Bone marrow (tissue), 2 donors: Measurements from ENCODE around the gene SH3RF2.
"Not testable (repeated sequence)": the region's sequence is repeated elsewhere in the genome, so short reads cannot be mapped to it uniquely, and the experiment has no call there.

Experiments
- DNase-seq, 2 donors: peaks; one replicate each; lab custom pipeline; 2025; lab: John Stamatoyannopoulos, UW

Gene SH3RF2

GRCh38 chr5:146007989-146008388 lies 71.6 kb downstream of the SH3RF2 start:
- no peak for DNase-seq

GRCh38 chr5:146009020-146009419 lies 72.6 kb downstream of the SH3RF2 start:
- no peak for DNase-seq

DNA sequence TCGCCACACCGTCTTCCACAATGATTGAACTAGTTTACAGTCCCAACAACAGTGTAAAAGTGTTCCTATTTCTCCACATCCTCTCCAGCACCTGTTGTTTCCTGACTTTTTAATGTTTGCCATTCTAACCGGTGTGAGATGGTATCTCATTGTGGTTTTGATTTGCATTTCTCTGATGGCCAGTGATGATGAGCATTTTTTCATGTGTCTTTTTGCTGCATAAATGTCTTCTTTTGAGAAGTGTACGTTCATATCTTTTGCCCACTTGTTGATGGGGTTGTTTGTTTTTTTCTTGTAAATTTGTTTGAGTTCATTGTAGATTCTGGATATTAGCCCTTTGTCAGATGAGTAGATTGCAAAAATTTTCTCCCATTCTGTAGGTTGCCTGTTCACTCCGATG lies 74.1 kb downstream of the SH3RF2 start:
- DNase-seq: not testable (repeated sequence)

- DNase-seq: no peak
Observed at GRCh38 chr5:146013761-146014160, 77.4 kb downstream of the SH3RF2 start.

GRCh38 chr5:146015001-146015400 lies 78.6 kb downstream of the SH3RF2 start:
- no peak for DNase-seq

DNA sequence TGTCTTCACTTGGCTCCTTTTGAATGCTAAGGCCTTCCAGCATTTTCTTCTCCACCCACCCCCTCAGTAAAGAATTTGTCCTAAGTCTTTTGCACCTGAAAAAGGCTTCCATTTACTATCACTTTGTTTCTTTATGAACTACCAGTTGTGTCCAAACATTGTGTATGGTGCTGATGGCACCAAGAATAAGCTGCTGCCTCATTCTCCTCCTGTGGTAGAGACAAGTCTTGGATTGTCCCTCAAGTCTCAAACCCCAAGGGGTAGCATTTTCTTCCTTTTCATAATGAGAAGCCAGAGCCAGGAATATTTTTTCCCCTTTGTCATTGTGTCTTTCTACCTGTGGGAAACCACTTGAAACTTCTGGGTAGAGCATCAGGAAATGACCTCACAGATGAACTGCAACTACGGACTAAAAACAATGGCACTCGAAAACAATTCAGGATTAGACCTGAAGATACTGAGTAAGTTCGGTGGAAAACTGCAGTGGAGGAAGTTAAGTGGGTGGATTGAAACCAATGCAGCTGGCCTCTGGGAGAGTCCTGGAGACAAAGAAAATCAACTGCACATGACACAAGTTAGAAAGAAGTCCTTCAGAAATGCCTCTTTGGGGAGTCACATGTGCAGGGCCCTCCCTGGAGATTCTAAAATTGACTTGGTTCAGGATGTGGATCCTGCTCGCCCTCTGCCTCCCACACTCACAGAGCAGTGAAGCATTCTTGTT lies 80.5 kb downstream of the SH3RF2 start:
- DNase-seq: no peak

DNA sequence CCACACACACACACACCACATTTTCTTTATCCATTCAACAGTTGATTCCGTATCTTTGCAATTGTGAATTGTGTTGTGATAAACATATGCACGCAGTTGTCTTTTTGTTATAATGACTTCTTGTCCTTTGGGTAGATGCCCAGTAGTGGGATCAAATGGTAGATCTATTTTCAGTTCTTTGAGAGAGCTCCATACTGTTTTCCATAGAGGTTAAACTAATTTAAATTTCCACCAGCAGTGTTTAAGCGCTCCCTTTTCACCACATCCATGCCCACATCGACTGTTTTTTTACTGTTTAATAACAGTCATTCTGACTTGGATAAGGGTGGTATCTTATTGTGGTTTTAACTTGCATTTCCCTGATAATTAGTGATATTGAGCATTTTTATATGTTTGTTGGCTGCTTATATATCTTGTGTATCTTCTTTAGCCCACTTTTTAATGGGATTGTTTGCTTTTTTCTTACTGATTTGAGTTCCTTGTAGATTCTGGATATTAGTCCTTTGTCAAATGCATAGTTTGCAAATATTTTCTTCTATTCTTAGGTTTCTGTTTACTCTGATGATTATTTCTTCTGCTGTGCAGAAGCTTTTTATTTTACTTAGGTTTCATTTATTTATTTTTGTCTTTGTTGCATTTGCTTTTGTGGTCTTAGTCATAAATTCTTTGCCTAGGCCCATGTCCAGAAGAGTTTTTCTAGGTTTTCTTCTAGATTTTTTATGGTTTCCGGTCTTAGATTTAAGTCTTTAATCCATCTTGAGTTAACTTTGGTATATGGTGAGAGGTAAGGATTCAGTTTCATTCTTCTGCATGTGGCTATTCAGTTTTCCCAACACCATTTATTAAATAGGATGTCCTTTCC lies 82.4 kb downstream of the SH3RF2 start:
- DNase-seq: no peak

GRCh38 chr5:146020100-146020499 lies 83.7 kb downstream of the SH3RF2 start:
- DNase-seq: no peak

- DNase-seq: no peak
Observed at GRCh38 chr5:146024034-146024433, 87.7 kb downstream of the SH3RF2 start.

GRCh38 chr5:146025114-146025680 lies 88.8 kb downstream of the SH3RF2 start:
- DNase-seq: no peak

DNA sequence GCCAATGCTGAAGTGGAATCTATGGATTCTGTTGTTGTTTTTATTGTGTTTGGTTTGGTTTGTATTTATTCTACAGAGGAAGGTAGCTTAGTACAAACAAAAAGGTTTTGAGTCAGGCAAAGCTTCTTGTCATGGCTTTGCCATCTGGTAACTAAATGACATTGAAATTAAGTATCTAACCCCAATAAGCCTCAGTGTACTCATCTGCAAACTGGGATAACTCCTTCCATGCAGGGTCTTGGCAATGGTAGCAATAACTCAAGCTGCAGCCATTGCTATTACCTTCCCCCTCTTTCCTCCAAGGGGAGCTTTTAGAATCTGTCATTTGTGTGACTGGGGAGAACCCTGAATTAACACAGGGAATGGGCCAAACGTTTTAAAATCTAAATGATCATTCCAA lies 89.3 kb downstream of the SH3RF2 start:
- no peak for DNase-seq

DNA sequence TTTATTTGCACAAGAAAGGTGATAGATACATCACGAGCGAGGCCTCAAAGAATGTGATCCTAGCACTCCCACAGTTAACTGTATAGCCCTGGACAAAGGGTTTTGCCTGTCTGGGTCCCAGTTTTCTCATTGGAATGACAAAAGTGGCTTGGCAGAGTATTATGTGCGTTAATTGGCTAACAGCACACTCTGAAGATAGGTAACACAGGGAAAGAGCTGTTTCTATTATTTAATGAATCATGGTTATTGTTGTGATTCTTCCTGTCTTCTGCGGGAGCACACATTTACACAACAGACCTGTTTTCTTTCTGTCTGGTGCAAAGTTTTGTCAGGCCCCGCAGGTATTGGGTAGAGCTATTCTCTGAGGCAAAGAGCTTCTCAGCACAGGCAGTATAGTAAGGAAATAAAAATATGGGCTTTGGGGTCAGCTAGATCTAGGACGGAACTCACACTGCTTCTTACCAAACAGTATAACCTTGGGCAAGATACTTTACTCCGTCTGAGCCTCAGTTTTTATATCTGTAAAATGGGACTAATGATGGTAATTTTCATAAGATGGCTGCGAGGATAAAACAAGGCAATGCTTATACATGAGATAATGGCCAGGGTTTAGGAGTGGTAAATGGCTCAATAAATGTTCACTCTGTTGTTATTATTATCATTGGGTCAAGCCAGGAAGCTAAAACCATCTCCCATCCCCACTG lies 90.1 kb downstream of the SH3RF2 start:
- DNase-seq: no peak

- no peak for DNase-seq
Observed at GRCh38 chr5:146027751-146028150, 91.4 kb downstream of the SH3RF2 start.

- DNase-seq: no peak
Observed at GRCh38 chr5:146032911-146033310, 96.5 kb downstream of the SH3RF2 start.

DNA sequence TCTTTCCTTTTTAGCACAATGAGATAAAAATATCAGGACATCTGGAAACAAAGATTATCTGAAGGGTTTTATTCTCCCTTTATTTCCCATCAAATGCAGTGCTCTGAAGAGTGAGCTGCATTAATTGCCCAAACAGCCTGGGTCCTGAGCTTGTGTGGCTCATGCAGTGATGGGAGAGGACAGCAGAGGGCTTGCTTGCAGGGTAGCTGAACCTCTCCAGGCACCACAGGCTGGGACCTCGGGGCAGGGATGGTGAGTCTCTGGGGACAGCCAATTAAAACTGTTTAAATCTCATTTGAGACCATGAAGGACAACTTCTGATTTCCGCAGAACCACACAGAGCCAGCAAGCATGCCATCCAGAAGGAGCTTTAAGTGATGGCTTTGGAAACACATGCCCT lies 97.7 kb downstream of the SH3RF2 start:
- DNase-seq: no peak

- DNase-seq: no peak
Observed at GRCh38 chr5:146034605-146035004, 98.2 kb downstream of the SH3RF2 start.

GRCh38 chr5:146039420-146039819 lies 103.0 kb downstream of the SH3RF2 start:
- DNase-seq: no peak

- DNase-seq: no peak
Observed at GRCh38 chr5:146040527-146040926, 104.1 kb downstream of the SH3RF2 start.

- no peak for DNase-seq
Observed at GRCh38 chr5:146041180-146041789, 104.9 kb downstream of the SH3RF2 start.

DNA sequence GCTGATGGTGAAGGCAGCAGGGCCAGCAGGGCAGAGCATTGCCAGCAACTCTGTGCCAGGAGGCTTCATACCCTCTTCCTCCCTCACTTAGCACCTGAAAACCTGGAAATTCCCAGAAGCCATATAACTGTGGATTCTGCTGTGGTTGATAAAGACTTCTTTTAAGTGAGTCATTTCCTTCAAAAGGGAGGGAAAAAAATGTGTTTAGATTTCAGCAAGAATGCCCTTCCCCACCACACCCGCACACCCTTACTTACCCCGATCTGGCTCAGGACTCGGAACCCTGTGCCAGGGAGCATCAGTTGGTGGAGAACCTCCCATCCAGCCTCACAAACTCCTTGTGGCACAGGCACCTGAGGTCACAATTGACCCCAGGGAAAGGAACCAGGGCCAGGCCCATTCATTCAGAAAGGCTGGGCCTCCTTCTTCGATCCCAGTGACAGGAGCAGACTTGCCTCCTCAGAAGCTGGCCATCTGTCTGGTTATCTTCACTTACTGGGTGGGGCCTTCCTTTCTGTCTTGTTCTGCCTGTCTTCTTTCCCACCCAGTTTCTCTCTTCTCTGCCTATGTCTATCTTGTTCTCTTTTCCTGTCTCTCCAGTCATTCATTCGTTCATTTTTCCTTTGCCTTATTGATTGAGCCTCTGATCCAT lies 106.4 kb downstream of the SH3RF2 start:
- no peak for DNase-seq

DNA sequence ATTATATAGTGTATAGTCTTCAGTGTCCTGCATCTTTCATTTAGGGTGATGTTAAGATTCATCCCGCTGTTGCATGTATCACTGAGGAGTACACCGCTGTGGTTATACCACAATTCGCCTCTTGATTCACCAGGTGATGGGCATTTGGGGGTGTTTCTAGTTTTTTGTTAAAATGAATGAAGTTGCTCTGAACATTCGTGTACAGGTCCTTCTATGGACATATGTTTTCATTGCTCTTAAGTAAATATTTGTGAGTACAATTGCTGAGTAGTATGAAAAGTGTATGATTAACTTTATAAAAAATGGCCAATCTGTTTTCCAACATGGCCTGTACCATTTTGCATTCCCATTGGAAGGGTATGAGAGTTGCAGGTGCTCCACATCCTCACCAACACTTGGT lies 107.3 kb downstream of the SH3RF2 start:
- DNase-seq: no peak
